Esophagus mucosa (tissue), 1 donor: Measurements from ENCODE around the gene RPS2. TPM values are rescaled to one million over a fixed set of nuclear protein-coding genes. Genes with fewer than 3 reads are reported as not detected.

ENCODE experiments used
- ATAC-seq: fragments of 200-7000 bp; cut with Tn5 transposase; one replicate; pipeline ENCODE4 v1.9.1; 2020
- total RNA-seq: library from RNA; stranded (reverse); gene quantifications from one replicate; pipeline ENCODE4 v1.2.4, GENCODE V29; 2023
- donor health status: DM: yes; HTN: yes; CAD: no.

Gene RPS2
- total RNA-seq, 1 donor from 2014 or later: 3,204 TPM

DNA sequence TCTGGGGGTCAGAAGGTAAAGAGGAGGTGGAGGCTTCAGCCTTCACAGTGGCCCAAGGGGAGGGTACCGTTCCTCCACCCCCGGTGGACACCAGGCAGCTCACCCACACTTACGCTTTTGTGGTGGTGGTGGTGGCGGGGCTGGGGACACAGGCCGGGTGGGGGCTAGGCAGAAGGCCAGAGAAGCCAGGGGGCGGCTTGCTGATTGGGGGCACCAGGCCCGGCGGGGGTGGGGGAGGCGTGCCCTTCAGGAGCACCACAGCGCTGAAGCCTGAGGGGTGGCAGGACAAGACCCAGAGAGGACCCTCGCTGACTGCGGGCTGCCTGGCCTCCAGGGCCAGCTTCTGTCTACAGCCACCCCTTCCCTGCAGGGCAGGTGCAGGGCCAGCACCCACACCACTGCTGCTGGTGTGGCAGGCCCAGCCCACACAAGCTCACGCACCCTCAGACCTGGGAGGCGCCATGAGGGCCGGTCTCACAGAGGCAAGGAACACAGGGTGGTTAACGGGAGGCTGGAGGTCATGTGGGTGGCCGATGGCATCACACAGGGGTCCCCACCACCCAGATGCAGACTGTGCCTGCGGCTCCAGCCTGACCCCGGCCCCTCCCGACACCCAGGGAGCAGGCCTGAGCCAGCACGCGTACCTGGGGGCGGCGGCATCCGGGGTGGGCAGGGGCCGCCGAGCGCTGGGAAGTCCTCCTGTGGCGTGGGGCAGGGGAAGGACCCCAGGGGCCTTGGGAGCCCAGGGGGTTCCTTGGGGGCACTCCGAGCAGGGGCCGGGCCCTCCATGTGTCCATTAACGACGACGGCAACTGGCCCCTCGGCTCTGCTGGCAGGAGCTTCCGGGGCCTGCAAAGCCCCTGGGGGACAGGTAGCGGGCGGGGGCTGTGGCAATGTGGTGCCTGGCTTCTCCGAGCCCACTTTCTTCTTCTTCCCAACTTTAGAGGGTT lies 34.5 kb upstream of the RPS2 start:
- ATAC-seq: no peak

DNA sequence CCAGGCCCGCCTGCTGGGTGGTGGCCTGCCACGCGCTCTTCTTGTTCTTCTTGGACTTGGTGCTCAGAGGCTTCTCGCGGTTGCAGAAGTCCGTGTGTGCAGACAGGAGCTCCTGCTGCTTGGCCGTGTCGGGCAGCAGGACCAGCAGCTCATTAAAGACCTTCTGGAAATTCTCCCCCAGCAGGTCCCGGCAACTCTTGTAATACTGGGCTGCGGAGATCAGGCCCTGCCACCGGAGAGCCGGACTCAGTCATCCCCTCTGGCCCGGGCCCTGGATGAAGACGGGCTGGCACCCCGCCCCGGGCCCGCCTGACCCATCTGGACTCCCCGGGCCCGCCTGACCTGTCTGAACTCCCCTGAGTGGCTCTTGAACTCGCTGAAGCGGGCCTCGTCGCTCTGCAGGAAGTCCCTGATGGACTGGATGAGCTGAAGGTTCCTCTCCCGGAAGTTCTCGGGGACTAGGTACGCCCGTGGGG lies 33.8 kb upstream of the RPS2 start:
- ATAC-seq: peak; percentile 7

DNA sequence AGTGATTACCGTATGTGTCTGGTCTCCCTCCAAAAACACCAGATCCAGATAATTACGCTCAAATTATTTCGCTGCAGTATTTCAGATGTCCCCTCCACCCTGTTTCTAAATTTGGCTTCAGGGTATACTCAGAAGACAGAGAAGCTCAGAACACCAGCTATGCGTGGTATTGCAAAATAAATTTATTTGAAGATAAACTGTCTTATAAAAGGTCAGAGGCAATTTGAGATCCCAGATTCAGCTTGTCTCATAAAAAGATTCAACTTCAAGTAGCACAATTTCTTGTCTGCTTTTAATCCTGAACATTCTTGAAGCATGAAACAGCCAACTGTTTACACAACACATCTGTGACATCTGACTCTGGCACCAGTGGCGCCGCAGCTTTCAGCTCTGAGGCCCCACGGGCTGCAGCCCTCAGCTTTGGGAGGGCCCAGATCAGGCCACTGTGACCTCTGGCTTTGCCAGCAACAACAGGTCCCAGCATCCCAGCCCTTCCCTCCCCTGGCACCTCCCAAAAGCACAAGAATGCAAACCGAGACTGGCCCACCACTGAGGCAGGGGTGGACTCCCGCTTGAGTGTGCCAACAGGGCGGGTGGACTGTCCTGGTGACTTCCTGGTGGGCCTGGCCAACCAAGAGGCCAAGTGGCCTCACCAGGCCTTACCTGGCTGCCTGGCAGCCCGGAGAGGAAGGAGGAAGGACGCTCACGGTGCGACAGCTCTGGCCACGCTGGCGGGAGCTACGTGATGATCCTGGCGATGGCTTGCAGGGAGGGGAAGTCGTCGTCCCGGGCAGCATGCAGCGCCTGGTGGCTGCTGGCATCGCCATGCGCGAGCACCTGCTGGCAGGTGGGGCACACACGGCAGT lies 33.1 kb upstream of the RPS2 start:
- no peak for ATAC-seq

DNA sequence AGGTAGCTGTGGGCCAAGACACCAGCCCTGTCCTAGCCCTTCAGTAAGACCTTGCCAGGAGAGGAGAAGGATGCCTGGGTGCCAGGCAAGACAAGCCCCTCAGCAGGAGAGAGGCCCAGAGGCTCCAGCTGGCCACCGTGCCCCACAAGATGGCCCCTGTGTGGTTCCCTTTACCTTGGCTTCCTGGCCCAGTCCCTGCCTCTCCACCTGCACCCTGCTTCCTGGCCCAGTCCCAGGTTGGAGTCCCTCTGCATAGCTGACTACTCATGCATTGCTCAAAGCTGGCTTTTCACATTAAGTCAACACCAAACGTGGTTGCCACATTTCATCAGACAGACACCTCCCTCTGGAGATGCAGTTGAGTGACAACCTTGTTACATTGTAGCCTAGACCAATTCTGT lies 29.1 kb upstream of the RPS2 start:
- peak; percentile 39 for ATAC-seq

DNA sequence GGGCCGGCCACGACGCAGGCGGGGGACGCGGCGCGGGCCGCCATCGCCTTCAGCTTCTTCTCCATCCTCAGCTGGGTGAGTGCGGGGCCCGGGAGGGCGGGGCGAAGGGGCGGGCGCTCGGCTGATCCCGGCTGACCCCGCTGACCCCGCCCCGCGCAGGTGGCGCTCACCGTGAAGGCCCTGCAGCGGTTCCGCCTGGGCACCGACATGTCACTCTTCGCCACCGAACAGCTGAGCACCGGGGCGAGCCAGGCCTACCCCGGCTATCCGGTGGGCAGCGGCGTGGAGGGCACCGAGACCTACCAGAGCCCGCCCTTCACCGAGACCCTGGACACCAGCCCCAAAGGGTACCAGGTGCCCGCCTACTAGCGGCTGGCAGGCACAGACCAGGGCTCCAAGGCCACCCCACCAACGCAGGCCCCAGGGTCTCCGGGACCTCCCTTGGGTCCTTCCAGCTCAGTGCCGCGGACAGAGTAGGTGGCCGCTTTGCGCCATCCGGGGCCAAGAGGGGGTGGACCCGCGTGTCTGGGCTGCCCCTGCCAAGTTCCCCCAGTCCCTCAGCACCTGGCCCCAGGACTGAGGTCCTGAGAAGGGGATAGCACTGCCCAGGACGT lies 28.2 kb upstream of the RPS2 start:
- peak; percentile 1 for ATAC-seq

DNA sequence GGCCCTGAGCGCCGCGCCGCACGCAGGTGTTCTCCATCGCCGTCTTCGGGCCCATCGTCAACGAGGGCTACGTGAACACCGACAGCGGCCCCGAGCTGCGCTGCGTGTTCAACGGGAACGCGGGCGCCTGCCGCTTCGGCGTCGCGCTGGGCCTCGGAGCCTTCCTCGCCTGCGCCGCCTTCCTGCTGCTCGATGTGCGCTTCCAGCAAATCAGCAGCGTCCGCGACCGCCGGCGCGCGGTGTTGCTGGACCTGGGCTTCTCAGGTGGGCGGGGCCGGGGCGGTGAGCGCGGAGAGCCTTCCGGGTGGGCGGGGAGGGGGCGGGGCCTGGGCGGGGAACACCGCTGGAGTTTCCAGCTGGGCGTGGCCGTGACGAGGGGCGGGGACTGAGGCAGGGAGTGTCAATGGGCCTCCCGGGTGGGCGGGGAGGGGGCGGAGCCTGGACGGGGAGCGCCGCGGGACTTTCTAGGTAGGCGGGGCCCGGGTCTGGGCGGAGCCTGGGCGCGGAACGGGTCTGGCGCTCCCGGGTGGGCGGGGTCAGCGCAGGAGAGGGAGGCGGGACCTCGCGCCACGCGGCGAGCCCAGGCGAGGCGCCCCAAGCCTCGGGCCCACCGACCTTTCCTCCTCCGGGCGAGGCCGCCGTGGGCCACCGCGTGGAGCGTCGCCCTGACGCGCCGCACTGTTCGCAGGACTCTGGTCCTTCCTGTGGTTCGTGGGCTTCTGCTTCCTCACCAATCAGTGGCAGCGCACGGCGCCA lies 27.5 kb upstream of the RPS2 start:
- peak; percentile 84 for ATAC-seq

DNA sequence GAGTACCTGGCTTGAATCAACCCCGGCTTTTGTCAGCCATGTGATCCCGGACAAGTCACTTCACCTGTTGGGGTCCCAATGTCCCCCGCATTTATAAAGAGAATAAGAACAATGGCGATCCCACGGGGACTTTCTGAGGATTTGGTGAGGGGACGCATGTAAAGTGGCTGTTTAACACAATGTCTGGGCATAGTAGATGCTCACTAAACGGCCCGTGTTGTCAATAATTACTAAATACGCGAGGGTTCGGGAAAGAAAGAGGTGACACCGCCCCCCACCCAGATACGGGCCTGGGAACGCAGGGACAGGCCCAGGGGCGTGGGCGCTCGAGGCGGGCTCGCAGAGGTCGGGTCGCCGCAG lies 26.9 kb upstream of the RPS2 start:
- ATAC-seq: no peak

DNA sequence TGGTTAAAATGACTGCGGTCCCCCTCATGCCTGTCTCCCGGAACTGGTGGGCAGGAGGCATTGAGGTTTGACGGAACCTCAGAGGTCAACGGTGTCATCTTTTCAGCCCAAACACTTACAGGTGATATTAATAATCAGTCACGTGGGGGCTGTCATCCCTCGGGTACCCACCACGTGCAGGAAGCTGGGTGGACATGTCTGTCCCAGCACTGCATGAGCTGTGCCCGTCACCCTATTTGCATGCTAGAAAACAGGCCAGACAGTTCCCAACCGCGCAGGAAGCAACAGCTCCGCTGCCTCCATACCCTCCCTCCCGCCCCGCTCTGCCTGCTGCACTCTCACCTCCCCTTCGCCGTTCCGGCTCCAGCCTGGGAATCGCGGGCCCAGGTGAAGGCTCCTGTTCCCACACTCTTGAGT lies 26.5 kb upstream of the RPS2 start:
- peak; percentile 37 for ATAC-seq

DNA sequence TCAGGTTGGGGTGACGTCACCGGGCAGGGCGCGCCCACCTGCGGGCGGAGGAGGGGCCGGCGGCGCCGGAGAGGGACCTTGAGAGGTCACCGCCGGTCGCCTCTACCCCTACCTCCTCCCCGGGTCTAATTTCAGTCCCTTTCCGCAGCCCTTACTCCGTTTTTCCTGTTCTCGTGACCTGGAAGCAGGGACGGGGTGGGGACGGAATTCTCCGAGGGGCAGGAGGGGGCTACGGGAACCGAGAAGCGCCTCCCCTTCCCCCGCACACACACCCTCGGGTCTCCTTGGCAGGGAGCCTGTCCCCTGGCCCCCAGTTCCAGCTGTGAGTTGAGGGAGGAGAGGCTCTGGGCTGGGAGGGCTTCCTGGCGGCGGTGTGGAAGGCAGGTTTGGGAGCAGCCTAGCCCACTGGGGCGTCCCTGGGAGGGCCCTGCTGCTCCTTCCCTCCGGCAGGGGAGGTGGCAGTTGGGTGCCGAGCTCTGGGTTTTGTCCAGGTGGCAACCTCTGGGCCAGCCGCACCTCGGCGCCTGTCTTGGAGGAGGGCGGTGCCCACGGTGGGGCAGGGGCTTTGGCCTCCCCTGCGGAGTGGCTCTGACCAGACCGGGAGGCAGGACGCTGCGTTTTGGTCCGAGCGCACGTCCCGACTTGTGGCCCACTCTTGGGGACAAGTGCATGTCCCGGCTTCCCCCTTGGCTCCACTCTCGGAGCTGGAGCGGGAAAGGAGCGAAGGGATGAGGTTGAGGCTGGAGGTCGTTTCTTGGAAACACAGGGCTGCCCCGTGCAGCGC lies 25.9 kb upstream of the RPS2 start:
- ATAC-seq: no peak

DNA sequence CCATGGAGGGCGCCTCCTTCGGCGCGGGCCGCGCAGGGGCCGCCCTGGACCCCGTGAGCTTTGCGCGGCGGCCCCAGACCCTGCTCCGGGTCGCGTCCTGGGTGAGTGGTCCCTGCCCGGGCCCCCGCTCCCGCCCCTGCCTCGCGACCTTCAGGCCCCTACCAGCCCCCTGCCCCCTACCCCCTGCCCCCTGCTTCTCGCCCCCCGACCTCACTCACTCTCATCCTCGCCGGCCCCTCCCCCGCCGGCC lies 25.4 kb upstream of the RPS2 start:
- ATAC-seq: no peak

DNA sequence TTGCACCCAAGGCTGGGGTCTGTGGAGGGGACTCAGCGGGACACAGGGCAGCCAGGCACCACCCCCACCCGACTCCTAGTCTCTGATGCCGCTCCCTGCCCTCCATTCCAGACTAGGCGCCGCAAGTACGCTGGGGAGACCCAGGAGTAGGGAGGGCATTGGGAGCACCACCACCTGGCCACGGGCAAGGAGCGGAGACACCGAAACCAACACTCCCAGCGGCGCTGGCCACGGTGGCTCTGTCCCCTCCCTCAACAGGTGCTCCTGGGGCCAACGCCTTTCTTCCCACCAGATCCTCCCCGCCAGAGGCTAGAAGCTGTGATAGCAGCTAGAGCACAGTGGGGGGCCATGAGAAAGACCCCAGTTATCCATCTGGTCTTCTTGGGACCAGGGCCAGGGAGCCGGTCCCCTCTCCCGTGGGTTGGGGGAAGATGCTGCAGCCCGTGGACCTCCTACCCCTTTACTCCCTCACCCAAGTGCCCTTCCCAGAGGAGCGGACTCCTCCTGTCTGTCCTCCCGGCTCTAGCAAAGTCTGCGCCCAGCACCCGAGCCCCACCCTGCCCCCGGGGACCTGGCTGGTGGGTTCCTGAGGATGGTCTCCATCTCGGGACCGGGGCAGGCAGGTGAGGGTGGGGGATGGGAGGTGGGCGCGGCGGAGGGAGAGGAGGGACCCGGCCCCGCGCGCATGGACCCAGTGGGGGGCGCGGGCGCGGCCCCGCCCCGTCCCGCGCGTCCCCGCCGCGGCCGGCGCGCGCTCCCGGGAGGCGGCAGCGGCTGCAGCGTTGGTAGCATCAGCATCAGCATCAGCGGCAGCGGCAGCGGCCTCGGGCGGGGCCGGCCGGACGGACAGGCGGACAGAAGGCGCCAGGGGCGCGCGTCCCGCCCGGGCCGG lies 24.8 kb upstream of the RPS2 start, which contains the start of gene SYNGR3:
SYNGR3 (plus strand) TSS at position 762 of the 892 bp plus-strand sequence. CDS start 133 bp downstream, outside the sequence.
- ATAC-seq: no peak

DNA sequence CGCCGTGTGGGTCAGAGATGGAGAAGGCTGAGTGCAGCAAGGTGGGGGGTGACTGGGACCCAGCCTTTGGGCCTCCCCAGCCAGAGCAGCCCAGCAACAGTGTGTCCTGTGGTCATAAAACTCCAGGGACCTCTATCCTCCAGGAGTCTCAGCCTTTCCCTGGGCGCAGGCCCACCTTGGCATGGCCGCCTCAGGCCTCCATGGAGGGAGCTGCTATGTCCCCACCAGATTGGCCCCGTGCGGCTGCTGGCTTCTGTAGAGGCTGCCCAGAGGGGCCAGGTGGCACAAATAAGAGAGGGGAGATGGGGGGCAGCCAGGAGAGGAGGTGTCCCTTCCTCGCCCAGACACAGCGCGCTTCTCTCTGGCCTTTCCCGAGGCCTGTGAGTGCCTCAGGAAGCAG lies 22.6 kb upstream of the RPS2 start:
- ATAC-seq: no peak

DNA sequence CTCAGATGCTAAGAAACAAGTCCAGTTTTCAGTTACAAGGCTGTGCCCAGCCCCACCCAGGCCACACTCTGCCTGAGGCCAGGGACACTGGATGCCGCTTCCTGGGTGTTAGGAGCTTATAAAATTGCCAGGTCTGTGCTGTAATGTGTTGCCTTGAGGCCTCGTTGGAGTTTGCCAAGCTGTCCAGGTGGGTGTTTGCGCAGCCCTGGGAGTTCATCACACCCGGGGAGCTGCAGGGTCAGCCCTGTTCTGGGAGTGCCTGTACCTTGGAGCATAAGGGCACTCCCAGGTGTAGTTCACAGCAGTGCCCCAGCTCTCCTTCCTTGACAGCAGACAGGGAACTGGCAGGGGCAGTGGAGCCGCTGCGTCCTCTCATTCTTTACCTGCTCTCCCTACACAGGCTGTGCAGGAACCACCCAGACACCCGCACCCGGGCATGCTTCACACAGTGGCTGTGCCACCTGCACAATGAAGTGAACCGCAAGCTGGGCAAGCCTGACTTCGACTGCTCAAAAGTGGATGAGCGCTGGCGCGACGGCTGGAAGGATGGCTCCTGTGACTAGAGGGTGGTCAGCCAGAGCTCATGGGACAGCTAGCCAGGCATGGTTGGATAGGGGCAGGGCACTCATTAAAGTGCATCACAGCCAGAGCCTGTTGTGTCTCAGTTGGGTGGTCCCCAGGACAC lies 21.0 kb upstream of the RPS2 start:
- peak; percentile 6 for ATAC-seq

DNA sequence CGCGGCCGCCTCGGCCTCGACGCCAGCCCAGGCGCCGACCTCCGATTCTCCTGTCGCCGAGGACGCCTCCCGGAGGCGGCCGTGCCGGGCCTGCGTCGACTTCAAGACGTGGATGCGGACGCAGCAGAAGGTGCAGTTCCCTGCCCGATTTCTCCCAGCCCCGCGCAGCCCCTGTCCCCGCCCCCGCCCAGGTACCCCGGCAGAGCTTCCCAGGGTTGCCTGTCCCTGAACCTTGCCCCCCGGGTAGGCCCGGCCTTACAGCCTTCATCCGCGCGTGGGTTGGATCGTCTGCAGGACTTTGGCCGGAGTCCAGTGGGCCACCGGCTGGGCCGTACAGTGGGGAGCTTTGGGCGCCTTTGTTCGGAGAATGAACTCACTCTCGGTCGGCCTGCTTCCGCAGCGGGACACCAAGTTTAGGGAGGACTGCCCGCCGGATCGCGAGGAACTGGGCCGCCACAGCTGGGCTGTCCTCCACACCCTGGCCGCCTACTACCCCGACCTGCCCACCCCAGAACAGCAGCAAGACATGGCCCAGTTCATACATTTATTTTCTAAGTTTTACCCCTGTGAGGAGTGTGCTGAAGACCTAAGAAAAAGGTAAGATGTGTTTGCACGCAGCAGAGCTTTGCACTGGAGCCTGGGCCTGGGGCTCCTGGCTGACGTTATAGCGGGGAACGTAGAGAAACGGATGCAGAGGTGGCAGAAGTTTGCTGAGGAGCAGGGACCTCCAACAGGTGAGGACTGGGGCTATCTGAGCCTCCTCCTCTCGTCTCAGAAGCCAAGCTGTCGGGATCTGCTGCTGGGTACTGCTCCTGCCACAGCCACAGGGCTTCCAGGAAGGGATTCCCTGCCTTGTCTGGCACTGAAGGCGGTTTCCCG lies 20.0 kb upstream of the RPS2 start:
- no peak for ATAC-seq

DNA sequence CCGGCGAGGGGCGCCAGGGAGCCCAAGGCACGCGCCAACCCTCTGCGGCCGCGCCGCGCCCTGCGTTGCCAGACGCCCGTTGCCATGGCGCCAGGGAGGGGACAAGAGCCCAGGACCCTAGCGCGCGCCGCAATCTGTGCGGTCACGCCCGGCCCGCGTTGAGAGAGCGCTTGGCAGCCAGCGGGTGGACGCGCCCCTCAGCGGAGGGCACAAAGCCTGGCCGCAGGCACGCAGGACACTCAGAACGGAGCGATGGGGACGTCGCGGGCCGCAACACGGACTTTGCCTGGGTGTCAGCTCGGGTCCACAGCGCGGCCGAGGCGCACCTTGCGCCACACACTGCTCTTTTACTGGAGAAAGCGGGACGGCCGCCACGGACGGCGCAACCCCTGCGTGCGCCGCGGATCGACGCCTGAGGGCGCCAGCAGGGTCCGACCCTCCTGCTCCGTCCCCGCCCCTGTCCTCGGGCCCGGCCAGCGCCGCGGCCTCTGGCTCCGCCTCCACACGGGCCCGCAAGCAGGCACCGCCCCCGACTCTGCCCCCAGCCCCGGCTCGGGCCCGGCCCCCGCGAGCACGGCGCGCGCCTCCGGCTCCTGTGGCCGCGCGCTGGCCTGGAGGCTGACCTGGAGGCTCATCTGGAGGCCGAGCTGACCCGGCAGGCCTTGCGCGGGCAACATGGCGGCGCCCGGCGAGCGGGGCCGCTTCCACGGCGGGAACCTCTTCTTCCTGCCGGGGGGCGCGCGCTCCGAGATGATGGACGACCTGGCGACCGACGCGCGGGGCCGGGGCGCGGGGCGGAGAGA lies 19.1 kb upstream of the RPS2 start, which contains the start of gene GFER:
GFER (plus strand) TSS at position 650 of the 803 bp plus-strand sequence; CDS start at position 676, 26 bp downstream.
- peak; percentile 61 for ATAC-seq

DNA sequence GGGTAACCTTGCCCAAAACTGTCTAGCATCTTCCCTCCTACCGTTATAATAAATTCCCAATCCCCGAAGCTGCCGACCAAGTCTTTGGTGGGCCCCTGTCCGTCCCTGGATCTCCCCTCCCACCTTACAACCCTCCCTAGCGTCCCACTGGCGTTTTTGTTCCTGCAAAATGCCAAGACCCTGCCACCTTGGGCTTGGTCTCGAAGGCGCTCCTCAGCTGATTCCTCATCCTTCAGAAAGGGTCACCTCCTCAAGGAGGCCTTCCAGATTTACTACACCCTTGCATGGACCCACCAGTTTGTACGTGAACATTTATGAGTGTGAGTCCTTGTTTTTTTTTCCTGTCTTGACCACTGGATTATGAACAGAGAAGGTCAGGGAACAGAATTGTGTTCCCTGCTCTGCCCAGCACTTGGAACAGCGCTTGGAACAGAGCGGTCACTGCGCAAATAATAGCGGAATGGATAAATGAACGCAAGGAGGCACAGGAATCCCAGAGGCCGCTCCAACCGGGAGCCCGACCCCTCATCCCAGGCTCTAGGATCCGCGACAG lies 18.4 kb upstream of the RPS2 start:
- ATAC-seq: no peak

DNA sequence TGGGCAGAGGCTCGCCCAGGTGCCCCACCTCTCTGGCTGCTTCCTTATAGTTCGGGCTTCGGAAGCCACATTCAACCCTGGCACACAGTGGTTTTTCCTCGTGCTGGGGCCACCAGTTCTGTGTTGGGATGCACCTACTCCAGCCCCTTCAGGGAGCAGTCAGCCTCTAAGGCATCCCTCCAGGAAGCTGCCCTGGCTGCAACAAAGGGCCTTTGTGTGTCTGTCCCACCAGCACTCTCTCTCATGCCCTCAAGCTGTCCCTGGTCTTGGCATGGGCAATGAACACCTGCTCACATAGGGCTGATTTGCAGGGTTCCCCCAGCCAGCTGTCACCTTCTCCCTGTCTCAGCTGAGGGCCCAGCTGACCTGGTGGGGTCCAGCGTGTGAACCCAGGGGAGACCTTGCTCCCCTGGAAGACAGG lies 17.4 kb upstream of the RPS2 start:
- ATAC-seq: peak; percentile 2
